GM18867 (cell line): ENCODE measurements around the gene PPP2CA.

ENCODE experiments used
- ATAC-seq: cut with Tn5 transposase; IDR thresholded peaks from one replicate; pipeline ENCODE4 v1.9.1; 2021; ENCODE audit warnings: mild to moderate bottlenecking, moderate library complexity; ENCODE audit not compliant: unreplicated experiment

Gene PPP2CA

DNA sequence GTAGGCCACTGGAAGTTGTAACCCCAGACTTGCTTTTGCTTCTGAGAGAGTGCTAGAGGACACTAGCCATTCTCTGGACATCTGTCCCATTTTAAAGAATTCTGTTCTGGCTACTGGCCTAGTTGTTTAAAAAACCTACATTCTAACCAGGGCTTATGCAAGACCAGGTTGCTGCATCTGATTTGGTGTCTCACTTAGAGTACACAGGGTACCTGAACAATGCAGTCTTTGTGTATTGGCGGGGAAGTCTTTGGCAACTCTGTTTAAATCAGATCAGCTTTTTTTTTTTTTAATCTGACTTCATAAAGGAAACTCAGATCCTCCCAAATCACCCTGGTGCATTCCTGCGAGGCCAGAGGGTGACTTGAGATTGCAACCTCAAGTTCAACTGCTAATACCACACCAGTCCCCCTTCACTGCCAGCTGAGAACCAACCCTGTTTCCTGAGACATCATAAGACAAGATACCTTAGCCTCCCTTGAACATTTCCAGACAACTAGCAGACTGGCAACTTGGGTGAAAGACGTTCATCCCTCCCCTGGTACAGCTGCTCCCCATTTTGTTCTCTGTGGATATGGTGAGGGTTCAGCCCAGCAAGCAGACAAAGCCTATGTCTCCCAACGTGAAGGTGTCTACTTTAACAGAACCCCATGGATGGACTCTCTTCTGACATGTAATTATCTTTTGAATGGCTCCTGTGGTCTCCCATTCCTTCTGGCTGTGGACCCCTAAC, 76.1 kb downstream of the PPP2CA start:
- no peak for ATAC-seq

DNA sequence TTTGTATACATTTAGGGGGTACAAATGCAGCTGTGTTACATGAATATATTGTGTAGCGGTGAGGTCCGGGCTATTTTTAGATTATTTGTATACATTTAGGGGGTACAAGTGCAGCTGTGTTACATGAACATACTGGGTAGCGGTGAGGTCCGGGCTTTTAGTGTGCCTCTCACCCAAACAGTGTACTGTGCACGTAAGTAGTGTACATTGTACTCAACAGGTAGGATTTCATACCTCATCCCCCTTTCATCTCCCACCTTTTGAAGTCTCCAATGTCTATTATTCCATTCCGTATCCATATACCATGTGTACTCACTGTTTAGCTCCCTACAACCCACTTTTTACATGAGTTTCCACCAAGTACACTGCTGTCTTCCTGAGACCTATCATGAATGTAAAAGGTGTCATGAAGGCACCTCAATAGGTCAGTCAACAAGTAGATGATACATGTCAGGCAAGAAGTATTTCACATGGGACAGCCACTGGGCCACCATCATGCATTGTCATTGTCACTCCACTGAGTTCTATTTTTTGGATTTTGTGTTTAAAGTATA, 76.8 kb downstream of the PPP2CA start:
- no peak for ATAC-seq

DNA sequence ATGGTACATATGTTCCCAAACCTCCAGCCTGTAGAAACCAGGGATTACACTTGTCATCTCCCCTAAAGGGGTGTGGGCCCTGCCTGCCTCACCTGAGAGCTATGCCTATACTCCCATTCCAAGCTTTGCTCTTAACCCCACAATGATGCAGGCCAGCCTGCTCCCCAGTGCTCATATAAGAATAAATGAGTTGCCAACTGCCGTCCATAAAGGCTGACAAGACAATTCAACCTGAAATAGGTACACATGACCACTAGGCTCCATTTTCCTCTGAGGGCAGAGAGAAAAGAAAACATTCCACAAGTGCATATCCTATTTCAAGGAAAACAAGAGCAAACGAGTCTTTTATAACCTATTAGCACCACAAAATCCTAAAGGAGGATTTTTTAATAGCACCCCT, 77.6 kb downstream of the PPP2CA start:
- ATAC-seq, result no peak

DNA sequence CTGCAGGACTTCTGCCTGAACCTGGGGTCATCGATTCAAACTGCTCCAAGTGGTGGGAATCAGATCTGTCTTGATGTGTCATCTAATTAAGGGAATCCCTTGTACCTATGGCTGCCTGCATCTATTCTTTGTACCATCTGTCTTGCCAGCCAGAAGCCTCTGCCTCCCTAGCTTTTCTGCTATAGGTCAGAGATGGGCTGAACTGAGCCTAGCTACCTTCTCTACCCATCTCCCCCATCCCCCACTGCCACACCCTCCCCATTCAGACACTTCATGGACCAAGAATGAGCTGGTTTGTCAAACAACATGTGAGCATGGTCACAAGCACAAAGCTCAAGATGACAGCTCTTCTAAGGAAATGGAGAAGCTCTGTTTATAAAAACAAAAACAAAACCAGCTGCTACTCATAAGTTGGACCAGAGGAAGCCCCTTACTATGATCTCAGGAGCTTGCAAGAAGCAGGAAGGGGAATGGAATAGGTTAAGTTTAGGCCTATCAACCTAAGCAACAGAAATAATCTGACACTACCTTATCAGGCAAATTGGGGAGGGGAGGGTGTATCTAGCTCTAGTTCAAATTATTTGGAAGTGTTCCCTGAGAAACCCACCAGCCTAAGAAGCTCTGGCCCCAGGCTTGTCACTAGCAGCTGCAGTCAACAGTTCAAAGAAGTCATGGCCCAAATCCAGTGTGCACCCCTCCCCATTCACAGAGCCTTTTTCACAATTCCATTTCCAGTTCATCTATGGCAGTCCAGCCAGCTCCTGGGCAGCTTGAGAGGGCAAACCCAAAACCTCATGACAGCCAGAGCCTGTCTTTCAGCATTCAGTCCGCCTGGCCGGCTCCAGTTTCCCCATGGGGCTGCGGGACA, 79.0 kb downstream of the PPP2CA start:
- no peak for ATAC-seq

DNA sequence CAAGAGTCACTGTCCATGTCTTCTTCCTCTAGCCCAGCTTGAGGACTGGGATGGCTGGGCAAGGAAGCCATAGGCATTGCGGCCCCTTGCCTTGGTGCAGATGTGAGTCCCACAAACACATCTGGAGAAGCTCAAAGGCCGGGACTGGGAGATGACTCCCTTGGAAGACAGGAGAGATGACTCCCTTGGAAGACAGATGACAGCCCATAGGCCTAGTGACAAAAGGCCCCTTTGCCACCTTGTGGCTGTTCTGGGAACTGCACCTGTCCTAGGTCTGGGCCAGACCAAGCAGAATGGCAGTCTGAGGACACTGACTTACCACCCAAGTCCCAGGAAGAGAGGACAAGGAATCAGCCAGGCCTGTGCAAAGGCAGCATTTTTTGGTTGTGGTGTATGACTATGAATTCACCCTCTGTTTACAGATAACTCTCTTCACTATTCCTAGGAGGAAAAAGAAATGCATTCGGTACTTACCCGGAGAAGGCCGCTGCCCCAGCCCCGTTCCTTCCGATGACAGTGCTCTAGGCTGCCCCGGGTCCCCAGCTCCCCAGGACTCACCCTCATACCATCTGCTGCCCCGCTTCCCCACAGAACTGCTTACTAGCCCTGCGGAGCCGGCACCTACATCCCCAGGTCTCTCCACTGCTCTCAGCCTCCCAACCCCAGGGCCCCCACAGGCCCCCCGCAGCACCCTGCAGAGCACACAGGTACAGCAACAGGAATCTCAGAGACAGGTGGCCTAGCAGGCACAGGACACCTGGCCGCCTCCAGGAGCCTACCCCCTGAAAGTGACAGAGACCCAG, 79.9 kb downstream of the PPP2CA start:
- ATAC-seq, result peak; percentile 72

DNA sequence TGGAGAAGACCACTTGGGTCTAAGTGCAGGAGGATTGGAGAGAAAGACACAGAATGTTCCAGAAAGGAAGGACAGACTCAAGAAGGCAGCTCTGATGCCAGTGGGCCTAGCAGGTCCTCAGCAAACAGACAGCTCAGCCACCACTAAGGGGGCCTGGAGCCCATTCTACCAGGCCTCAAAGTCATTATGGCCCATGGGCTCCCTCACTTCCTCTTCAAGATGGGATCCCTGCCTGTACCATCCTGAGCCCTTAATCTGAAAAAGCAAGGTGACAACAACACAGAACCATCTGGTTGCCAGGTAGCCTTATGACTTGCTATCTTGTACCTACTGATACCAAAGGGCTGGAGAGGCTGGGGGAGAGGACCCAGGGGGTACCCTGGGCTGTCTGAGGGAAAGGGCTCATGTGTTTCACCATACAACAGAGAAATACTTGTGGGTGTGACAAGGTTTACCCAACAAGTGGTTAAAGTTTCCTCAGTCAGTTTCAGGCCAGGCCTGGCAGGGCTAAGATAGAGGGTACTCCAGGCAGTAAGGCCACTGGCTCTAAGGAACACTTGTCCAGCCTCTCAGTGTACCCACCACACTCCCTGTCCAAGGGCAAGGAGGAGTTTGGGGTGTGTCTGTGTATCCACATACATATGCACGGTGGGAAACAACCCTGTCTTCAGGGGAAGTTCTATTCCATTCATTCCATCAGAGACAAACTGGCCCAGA, 80.7 kb downstream of the PPP2CA start:
- ATAC-seq, result no peak
